GM13976 (cell line): ENCODE results near the gene NDRG3.
"Not testable (repeated sequence)": the region's sequence is repeated elsewhere in the genome, so short reads cannot be mapped to it uniquely, and the experiment has no call there.

Source experiments
- DNase-seq: peaks from one replicate; pipeline ENCODE4 v3.0.0; 2012; ENCODE audit warnings: low spot score
- CTCF ChIP-seq: IDR thresholded peaks from 2 replicates; pipeline ENCODE4 v1.5.1; 2012; ENCODE audit warnings: borderline replicate concordance, mild to moderate bottlenecking; ENCODE audit not compliant: insufficient read depth; ENCODE audit errors: extremely low read depth, missing control alignments, control extremely low read depth
- in situ Hi-C: fragments of 300-500 bp; cut with MboI; formaldehyde crosslinking; loops from one replicate; pipeline ENCODE4 v1.12.0; 2022; ENCODE audit warnings: low sequenced_read_pairs, mixed read lengths, inconsistent platforms; ENCODE audit not compliant: unreplicated experiment

The NDRG3 gene

GRCh38 chr20:36676701-36677421 lies 69.0 kb downstream of the NDRG3 start:
- in situ Hi-C loops, result no loop called here
- DNase-seq, result no peak
- no peak for TF ChIP-seq CTCF

GRCh38 chr20:36675545-36675944 lies 70.3 kb downstream of the NDRG3 start:
- in situ Hi-C loops, DNase-seq: not testable (repeated sequence)

- in situ Hi-C loops, result no loop called here
- DNase-seq, result no peak
- TF ChIP-seq CTCF, result no peak
These were observed 72.9 kb downstream of the NDRG3 start for GRCh38 chr20:36672991-36673390.

- in situ Hi-C loops, result no loop called here
- TF ChIP-seq CTCF, result no peak
- no peak for DNase-seq
These were observed 75.1 kb downstream of the NDRG3 start for GRCh38 chr20:36670665-36671357.

- no peak for TF ChIP-seq CTCF
- in situ Hi-C loops, result no loop called here
- DNase-seq, result no peak
These were observed 79.6 kb downstream of the NDRG3 start for GRCh38 chr20:36666181-36666740.

GRCh38 chr20:36663031-36663430 lies 82.9 kb downstream of the NDRG3 start:
- in situ Hi-C loops, result no loop called here
- TF ChIP-seq CTCF, result no peak
- no peak for DNase-seq

GRCh38 chr20:36658300-36658699 lies 87.6 kb downstream of the NDRG3 start:
- TF ChIP-seq CTCF, result no peak
- in situ Hi-C loops, result no loop called here
- DNase-seq, result no peak
